Esophagus squamous epithelium (tissue), 5 donors: ENCODE results near the gene TTC3. TPM values are rescaled to one million over a fixed set of nuclear protein-coding genes. Genes with fewer than 3 reads are reported as not detected.
"Not testable (repeated sequence)": the region's sequence is repeated elsewhere in the genome, so short reads cannot be mapped to it uniquely, and the experiment has no call there.

Source experiments
- DNase-seq: peaks from one replicate; lab custom pipeline; 2025; lab: John Stamatoyannopoulos, UW
- H3K27ac ChIP-seq, 4 donors: fragments of 200-600 bp; sonication (generic); one replicate each; pipeline ENCODE4 v1.5.1; 2016 to 2019; ENCODE audit warnings: mild to moderate bottlenecking in 1 of 4
- H3K27me3 ChIP-seq, 4 donors: fragments of 200-600 bp; sonication (generic); 1 replicate in 3 of 4; 2 replicates in 1 of 4; pipeline versions ENCODE4 v1.5.1 to v1.6.0; 2017 to 2021; ENCODE audit warnings: antibody characterized with exemption in 1 of 4
- H3K36me3 ChIP-seq, 3 donors: fragments of 200-600 bp; sonication (generic); one replicate each; pipeline ENCODE4 v1.5.1; 2016 to 2019
- H3K4me1 ChIP-seq, 3 donors: fragments of 200-600 bp; sonication (generic); one replicate each; pipeline ENCODE4 v1.5.1; 2017 to 2019
- H3K4me3 ChIP-seq, 4 donors: fragments of 200-600 bp; sonication (generic); 1 replicate in 3 of 4; 2 replicates in 1 of 4; pipeline ENCODE4 v1.5.1; 2016 to 2019; ENCODE audit warnings: mild to moderate bottlenecking in 2 of 4, moderate library complexity in 1 of 4
- H3K9me3 ChIP-seq, 3 donors: fragments of 200-600 bp; sonication (generic); one replicate each; pipeline ENCODE4 v1.5.1; 2016 to 2019
- POLR2A ChIP-seq, 4 donors: fragments of 450-650 bp; IDR thresholded peaks; one replicate each; pipeline ENCODE4 v1.6.1; 2017; ENCODE audit warnings: antibody characterized with exemption in 4 of 4, mild to moderate bottlenecking in 4 of 4, moderate library complexity in 3 of 4
- WGBS, 2 donors: methylation state at CpG; one replicate each; pipeline ENCODE4 v1.1.5; 2018; 5-methylcytosine and 5-hydroxymethylcytosine counted together
- intact Hi-C: fragments of 100-400 bp; cut with DNase I; formaldehyde crosslinking; loops from one replicate; pipeline ENCODE4 v1.15.0; 2022
- total RNA-seq, 4 donors: library from RNA; depleted of rRNA; stranded (reverse); fragments of >200 nt; gene quantifications; one replicate each; pipeline ENCODE4 v1.1.0, GENCODE V29; 2016
- TF ChIP-seq, protein P1 (sequence below), 6 experiments: fragments of 450-650 bp in 4 of 6; fragments of 200-600 bp in 2 of 6; sonication (generic) in 2 of 6; IDR thresholded peaks; one replicate each; pipeline ENCODE4 v1.5.1; 2016 to 2019; ENCODE audit warnings: antibody characterized with exemption in 6 of 6, mild to moderate bottlenecking in 4 of 6, moderate library complexity in 4 of 6
- donor health status: DM: yes; HTN: yes; CAD: no.

TTC3 gene
- total RNA-seq, 4 donors from 2014 or later = 41.2 to 80.1 (median 64.1) TPM

DNA sequence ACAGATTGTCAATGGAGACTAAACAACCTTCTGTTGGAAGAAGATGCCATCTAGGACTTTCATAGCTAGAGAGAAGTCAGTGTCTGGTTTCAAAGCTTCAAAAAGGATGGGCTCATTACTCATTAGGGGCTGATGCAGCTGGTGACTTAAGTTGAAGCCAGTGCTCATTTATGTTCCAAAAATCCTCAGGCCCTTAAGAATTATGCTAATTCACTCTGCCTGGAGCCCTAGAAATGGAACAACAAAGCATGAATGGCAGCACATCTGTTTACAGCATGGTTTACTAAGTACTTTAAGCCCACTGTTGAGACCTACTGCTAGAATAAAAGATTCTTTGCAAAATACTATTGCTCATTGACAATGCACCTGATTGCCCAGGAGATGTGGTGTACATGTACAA lies 63.7 kb downstream of the TTC3 start:
- no peak for DNase-seq
- no peak overlapping the region for H3K4me3 ChIP-seq
- H3K9me3 ChIP-seq = no peaks in the 10 kb centered on the region
- TF ChIP-seq POLR2A (IDR thresholded peaks at IDR 0.05) = no peak
- TF ChIP-seq, protein P1, sequence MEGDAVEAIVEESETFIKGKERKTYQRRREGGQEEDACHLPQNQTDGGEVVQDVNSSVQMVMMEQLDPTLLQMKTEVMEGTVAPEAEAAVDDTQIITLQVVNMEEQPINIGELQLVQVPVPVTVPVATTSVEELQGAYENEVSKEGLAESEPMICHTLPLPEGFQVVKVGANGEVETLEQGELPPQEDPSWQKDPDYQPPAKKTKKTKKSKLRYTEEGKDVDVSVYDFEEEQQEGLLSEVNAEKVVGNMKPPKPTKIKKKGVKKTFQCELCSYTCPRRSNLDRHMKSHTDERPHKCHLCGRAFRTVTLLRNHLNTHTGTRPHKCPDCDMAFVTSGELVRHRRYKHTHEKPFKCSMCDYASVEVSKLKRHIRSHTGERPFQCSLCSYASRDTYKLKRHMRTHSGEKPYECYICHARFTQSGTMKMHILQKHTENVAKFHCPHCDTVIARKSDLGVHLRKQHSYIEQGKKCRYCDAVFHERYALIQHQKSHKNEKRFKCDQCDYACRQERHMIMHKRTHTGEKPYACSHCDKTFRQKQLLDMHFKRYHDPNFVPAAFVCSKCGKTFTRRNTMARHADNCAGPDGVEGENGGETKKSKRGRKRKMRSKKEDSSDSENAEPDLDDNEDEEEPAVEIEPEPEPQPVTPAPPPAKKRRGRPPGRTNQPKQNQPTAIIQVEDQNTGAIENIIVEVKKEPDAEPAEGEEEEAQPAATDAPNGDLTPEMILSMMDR (IDR thresholded peaks at IDR 0.05) = no peak
- peaks cover 0 to 96% (median 5%) of the 10 kb centered on the region in 3 donors for H3K36me3 ChIP-seq
- H3K27me3 ChIP-seq = no peaks in the 10 kb centered on the region
- intact Hi-C loops = no loop called here
- H3K27ac ChIP-seq = no peak overlapping the region
- H3K4me1 ChIP-seq = no peaks in the 10 kb centered on the region

DNA sequence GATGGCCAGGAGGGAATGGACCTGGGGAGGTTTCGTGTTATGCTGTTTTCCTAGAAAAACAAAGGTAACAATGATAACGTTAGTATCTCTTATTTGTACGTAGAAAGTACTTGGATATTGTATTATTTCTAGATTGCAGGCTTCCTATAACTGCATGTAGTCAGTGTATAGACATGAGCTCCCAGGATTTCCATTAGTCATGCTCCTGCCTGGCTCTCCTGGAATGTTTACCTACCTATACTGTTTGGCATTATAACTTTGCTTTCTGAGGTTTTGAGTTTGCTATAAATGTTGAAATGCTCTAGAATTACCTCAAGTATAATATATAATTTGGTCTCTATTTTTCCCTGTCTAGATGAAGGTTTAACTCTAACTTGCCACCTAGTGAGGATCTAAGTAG lies 66.1 kb downstream of the TTC3 start:
- TF ChIP-seq, protein P1 (IDR thresholded peaks at IDR 0.05) = no peak
- no peak for TF ChIP-seq POLR2A (IDR thresholded peaks at IDR 0.05)

DNA sequence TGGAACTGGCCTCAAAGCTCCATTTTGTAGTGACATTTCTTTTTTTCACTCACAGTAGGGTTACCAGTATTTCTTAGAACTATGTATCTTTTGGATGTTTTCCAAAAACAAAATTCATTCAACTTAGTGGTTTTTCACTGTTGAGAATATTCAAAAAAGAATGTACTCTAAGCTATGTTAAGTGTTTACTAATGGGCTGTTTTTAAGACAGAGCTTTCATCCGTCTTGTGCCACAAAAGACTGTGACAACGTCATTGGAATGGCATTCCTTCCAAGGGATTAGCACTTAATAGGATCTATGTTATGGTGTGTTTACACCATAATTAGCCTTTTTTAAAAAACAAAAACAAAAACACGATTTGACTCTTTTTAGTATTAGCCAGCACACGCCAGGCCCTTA lies 66.8 kb downstream of the TTC3 start:
- no peaks in the 10 kb centered on the region for H3K4me1 ChIP-seq
- no peak overlapping the region for H3K27ac ChIP-seq
- H3K36me3 ChIP-seq = peaks cover 0 to 88% (median 5%) of the 10 kb centered on the region in 3 donors
- H3K4me3 ChIP-seq = no peak overlapping the region
- 73 to 80% methylated on average over 4 of the region's 4 CpGs for WGBS, 2 donors
- intact Hi-C loops = no loop called here
- no peak for DNase-seq
- no peaks in the 10 kb centered on the region for H3K27me3 ChIP-seq
- no peaks in the 10 kb centered on the region for H3K9me3 ChIP-seq
- TF ChIP-seq, protein P1 (IDR thresholded peaks at IDR 0.05) = no peak
- no peak for TF ChIP-seq POLR2A (IDR thresholded peaks at IDR 0.05)

More for the DNA sequence above, 66.1 kb downstream of the TTC3 start:
- DNase-seq = no peak
- H3K36me3 ChIP-seq = peaks cover 0 to 88% (median 5%) of the 10 kb centered on the region in 3 donors
- no peak overlapping the region for H3K4me3 ChIP-seq
- no peaks in the 10 kb centered on the region for H3K9me3 ChIP-seq
- H3K27ac ChIP-seq = no peak overlapping the region
- H3K27me3 ChIP-seq = no peaks in the 10 kb centered on the region
- 84 to 89% methylated on average over 3 of the region's 3 CpGs for WGBS, 2 donors
- H3K4me1 ChIP-seq = no peaks in the 10 kb centered on the region
- intact Hi-C loops = no loop called here

DNA sequence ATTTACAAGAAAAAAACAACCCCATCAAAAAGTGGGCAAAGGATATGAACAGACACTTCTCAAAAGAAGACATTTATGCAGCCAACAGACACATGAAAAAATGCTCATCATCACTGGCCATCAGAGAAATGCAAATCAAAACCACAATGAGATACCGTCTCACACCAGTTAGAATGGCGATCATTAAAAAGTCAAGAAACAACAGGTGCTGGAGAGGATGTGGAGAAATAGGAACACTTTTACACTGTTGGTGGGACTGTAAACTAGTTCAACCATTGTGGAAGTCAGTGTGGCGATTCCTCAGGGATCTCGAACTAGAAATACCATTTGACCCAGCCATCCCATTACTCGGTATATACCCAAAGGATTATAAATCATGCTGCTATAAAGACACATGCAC lies 70.3 kb downstream of the TTC3 start:
- H3K27me3 ChIP-seq, H3K4me3 ChIP-seq, intact Hi-C loops, H3K4me1 ChIP-seq, H3K9me3 ChIP-seq, H3K27ac ChIP-seq, DNase-seq: not testable (repeated sequence)
- peaks cover 0 to 87% (median 3%) of the 10 kb centered on the region in 3 donors for H3K36me3 ChIP-seq
- WGBS, 2 donors = 100% methylated on average over 2 of the region's 5 CpGs

DNA sequence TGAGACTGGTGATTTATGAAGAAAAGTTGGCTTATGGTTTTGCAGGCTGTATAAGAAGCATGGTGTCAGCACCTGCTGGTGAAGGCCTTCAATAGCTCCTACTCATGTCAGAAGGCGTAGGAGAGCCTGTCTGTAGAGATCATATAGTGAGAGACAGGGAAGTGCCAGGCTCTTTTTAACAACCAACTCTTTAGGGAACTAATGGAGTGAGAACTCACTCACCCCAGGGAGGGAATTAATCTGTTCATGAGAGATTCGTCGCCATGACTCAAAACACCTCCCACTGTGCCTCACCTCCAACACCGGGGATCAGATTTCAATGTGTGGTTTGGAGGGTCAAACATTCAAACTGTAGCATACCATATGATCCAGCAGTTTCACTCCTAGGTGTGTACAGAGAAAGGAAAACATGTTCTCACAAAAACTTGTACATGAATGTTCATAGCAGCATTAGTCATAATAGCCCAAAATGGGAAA lies 72.6 kb downstream of the TTC3 start:
- no peak for TF ChIP-seq POLR2A (IDR thresholded peaks at IDR 0.05)
- TF ChIP-seq, protein P1 (IDR thresholded peaks at IDR 0.05) = no peak
- no peak for DNase-seq
- H3K36me3 ChIP-seq = peaks cover 0 to 87% (median 3%) of the 10 kb centered on the region in 3 donors
- no peak overlapping the region for H3K27ac ChIP-seq
- intact Hi-C loops = no loop called here
- no peaks in the 10 kb centered on the region for H3K27me3 ChIP-seq
- H3K9me3 ChIP-seq = no peaks in the 10 kb centered on the region
- WGBS, 2 donors = 55 to 57% methylated on average over 4 of the region's 4 CpGs
- no peaks in the 10 kb centered on the region for H3K4me1 ChIP-seq
- no peak overlapping the region for H3K4me3 ChIP-seq
